Mucosa of descending colon (tissue), 3 donors: ENCODE data around the gene FOXB1. TPM values are rescaled to one million over a fixed set of nuclear protein-coding genes. Genes with fewer than 3 reads are reported as not detected.

Experiments used
- ATAC-seq: fragments of 200-7000 bp; cut with Tn5 transposase; one replicate; pipeline ENCODE4 v1.9.1; 2020; ENCODE audit warnings: mild to moderate bottlenecking, moderate library complexity
- DNase-seq, 3 donors: peaks; one replicate each; pipeline ENCODE4 v3.0.0-alpha.2; 2020
- H3K36me3 ChIP-seq: fragments of 200-600 bp; one replicate; pipeline ENCODE4 v1.8.0; 2021; ENCODE audit warnings: low read depth, mild to moderate bottlenecking
- H3K4me1 ChIP-seq: fragments of 200-600 bp; one replicate; pipeline ENCODE4 v1.8.0; 2021; ENCODE audit warnings: low read depth, mild to moderate bottlenecking
- H3K4me3 ChIP-seq: fragments of 200-600 bp; one replicate; pipeline ENCODE4 v1.8.0; 2021; ENCODE audit warnings: mild to moderate bottlenecking
- H3K9me3 ChIP-seq: fragments of 200-600 bp; one replicate; pipeline ENCODE4 v1.8.0; 2021; ENCODE audit warnings: mild to moderate bottlenecking
- intact Hi-C, 2 donors: fragments of 100-400 bp; cut with DNase I in 1 of 2; cut with micrococcal nuclease in 1 of 2; formaldehyde crosslinking; loops; one replicate each; pipeline versions ENCODE4 v1.11.0 to v1.11.1; 2022; cut with DNase I, micrococcal nuclease
- total RNA-seq, 3 donors: library from RNA; stranded (reverse); fragmentation: NEBNext Ultra II Directional in 2 of 3; extraction: Animal tissue kit (Norgen Biotek cat#: 25700) in 2 of 3; gene quantifications; one replicate each; pipeline versions ENCODE4 v1.2.1 to v1.2.4, GENCODE V29; 2021 to 2023
- TF ChIP-seq, protein P1 (sequence below): fragments of 200-600 bp; IDR thresholded peaks from one replicate; pipeline ENCODE4 v1.8.0; 2022; ENCODE audit warnings: antibody characterized with exemption, mild to moderate bottlenecking
- donor health status: DM: no; HTN: no; CAD: no; lungs with moderate emphysema.
- donor health status: DM: no; HTN: no; CAD: no.
- donor health status: DM: no; HTN: yes; CAD: no.

Gene FOXB1
- total RNA-seq, 3 donors from 2014 or later, result not detected

GRCh38 chr15:60052796-60053195 is 48.7 kb downstream of the FOXB1 start:
- intact Hi-C loops, result no loop called here
- H3K4me1 ChIP-seq, result no peaks in the 10 kb centered on the region
- no peaks in the 10 kb centered on the region for H3K36me3 ChIP-seq
- ATAC-seq (no peak), DNase-seq (no peak)
- no peak overlapping the region for H3K4me3 ChIP-seq
- TF ChIP-seq, protein P1, sequence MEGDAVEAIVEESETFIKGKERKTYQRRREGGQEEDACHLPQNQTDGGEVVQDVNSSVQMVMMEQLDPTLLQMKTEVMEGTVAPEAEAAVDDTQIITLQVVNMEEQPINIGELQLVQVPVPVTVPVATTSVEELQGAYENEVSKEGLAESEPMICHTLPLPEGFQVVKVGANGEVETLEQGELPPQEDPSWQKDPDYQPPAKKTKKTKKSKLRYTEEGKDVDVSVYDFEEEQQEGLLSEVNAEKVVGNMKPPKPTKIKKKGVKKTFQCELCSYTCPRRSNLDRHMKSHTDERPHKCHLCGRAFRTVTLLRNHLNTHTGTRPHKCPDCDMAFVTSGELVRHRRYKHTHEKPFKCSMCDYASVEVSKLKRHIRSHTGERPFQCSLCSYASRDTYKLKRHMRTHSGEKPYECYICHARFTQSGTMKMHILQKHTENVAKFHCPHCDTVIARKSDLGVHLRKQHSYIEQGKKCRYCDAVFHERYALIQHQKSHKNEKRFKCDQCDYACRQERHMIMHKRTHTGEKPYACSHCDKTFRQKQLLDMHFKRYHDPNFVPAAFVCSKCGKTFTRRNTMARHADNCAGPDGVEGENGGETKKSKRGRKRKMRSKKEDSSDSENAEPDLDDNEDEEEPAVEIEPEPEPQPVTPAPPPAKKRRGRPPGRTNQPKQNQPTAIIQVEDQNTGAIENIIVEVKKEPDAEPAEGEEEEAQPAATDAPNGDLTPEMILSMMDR, result no peak
- peaks cover 11% of the 10 kb centered on the region for H3K9me3 ChIP-seq

- no peak for ATAC-seq
- intact Hi-C loops, result no loop called here
- no peaks in the 10 kb centered on the region for H3K36me3 ChIP-seq
- DNase-seq, result no peak
- no peaks in the 10 kb centered on the region for H3K4me1 ChIP-seq
- TF ChIP-seq, protein P1, result no peak
- peaks cover 11% of the 10 kb centered on the region for H3K9me3 ChIP-seq
- H3K4me3 ChIP-seq, result no peak overlapping the region
These were observed 50.4 kb downstream of the FOXB1 start for GRCh38 chr15:60054472-60054871.
